Right lobe of liver (tissue), 6 donors: ENCODE results near the gene NCDN. TPM values are rescaled to one million over a fixed set of nuclear protein-coding genes. Genes with fewer than 3 reads are reported as not detected.

Source experiments
- ATAC-seq, 4 donors: fragments of 200-7000 bp; cut with Tn5 transposase; one replicate each; pipeline ENCODE4 v1.9.1; 2020; ENCODE audit warnings: mild to moderate bottlenecking in 4 of 4, moderate library complexity in 4 of 4
- DNase-seq, 3 donors: peaks; one replicate each; pipeline ENCODE4 v3.0.0-alpha.2; 2020
- H3K27ac ChIP-seq, 3 donors: fragments of 200-600 bp; one replicate each; pipeline ENCODE4 v1.8.0; 2022
- H3K27me3 ChIP-seq, 2 donors: fragments of 200-600 bp; one replicate each; pipeline ENCODE4 v1.8.0; 2022
- H3K36me3 ChIP-seq, 4 donors: fragments of 200-600 bp; sonication (generic) in 1 of 4; one replicate each; pipeline versions ENCODE4 v1.5.1 to v1.8.0; 2017 to 2022; ENCODE audit warnings: control low read depth in 1 of 4
- H3K4me1 ChIP-seq, 4 donors: fragments of 200-600 bp; sonication (generic) in 1 of 4; one replicate each; pipeline versions ENCODE4 v1.5.1 to v1.8.0; 2017 to 2022; ENCODE audit warnings: control low read depth in 1 of 4
- H3K4me3 ChIP-seq, 3 donors: fragments of 200-600 bp; one replicate each; pipeline ENCODE4 v1.8.0; 2022
- H3K9me3 ChIP-seq, 4 donors: fragments of 200-600 bp; sonication (generic) in 1 of 4; one replicate each; pipeline versions ENCODE4 v1.5.1 to v1.8.0; 2017 to 2022; ENCODE audit warnings: control low read depth in 1 of 4
- CTCF ChIP-seq, 4 donors: fragments of 200-600 bp in 3 of 4; fragments of 450-650 bp in 1 of 4; IDR thresholded peaks; one replicate each; pipeline versions ENCODE4 v1.5.1 to v1.8.0; 2016 to 2022; ENCODE audit warnings: antibody characterized with exemption in 4 of 4, mild to moderate bottlenecking in 2 of 4
- POLR2A ChIP-seq: fragments of 450-650 bp; IDR thresholded peaks from one replicate; pipeline ENCODE4 v1.6.1; 2017; ENCODE audit warnings: antibody characterized with exemption, mild to moderate bottlenecking
- WGBS: methylation state at CpG from one replicate; pipeline ENCODE4 v1.1.6; 2018; ENCODE audit warnings: low coverage, low lambda C conversion rate; ENCODE audit not compliant: insufficient coverage; ENCODE audit errors: missing lambda C conversion rate; 5-methylcytosine and 5-hydroxymethylcytosine counted together
- intact Hi-C, 2 donors: fragments of 100-400 bp; cut with DNase I; formaldehyde crosslinking; loops; one replicate each; pipeline versions ENCODE4 v1.11.2 to v1.14.1; 2022
- total RNA-seq, 6 experiments: library from RNA; depleted of rRNA in 2 of 6; stranded (reverse); fragments of >200 nt in 2 of 6; fragmentation: NEBNext Ultra II Directional in 3 of 6; extraction: Animal tissue kit (Norgen Biotek cat#: 25700) in 3 of 6; gene quantifications; one replicate each; pipeline versions ENCODE4 v1.1.0 to v1.2.4, GENCODE V29; 2016 to 2023
- donor health status: DM: no; HTN: yes; CAD: no.
- donor health status: DM: no; HTN: no; CAD: no.
- donor health status: DM: no; HTN: no; CAD: no.
- donor health status: DM: no; HTN: yes; CAD: no.
- donor health status: DM: no; HTN: yes; CAD: no.

NCDN gene
- total RNA-seq, 6 experiments from 2014 or later = 5.9 to 11.7 (median 7.3) TPM

- no peak overlapping the region for H3K27ac ChIP-seq
- no peak overlapping the region for H3K4me3 ChIP-seq
- TF ChIP-seq POLR2A (no peak), CTCF (IDR thresholded peaks at IDR 0.05) (no peak)
- H3K9me3 ChIP-seq = no peaks in the 10 kb centered on the region
- intact Hi-C loops = loop anchor here (5.0 to 10.0 kb wide), 4 partner anchors 108 to 356 kb away; no protein-coding TSS in a partner anchor
- H3K36me3 ChIP-seq = peaks cover 0 to 3% (median 0%) of the 10 kb centered on the region in 4 donors
- DNase-seq (peak; percentile 86 to 89 (median 89)), ATAC-seq (peak; percentile 35 to 46 (median 40))
- peaks cover 0 to 23% (median 8%) of the 10 kb centered on the region in 4 donors for H3K4me1 ChIP-seq
- H3K27me3 ChIP-seq = no peaks in the 10 kb centered on the region
- WGBS = 42% methylated on average over 22 of the region's 44 CpGs
Observed at GRCh38 chr1:35560256-35561225, 2.9 kb downstream of the NCDN start.

GRCh38 chr1:35561297-35561971 is 3.8 kb downstream of the NCDN start:
- no peaks in the 10 kb centered on the region for H3K27me3 ChIP-seq
- ATAC-seq (no peak), DNase-seq (peak in 1 of 3 donors; percentile 38)
- H3K9me3 ChIP-seq = no peaks in the 10 kb centered on the region
- H3K27ac ChIP-seq = no peak overlapping the region
- H3K4me3 ChIP-seq = no peak overlapping the region
- WGBS = 86% methylated on average over 5 of the region's 11 CpGs
- H3K4me1 ChIP-seq = peaks cover 0 to 14% (median 5%) of the 10 kb centered on the region in 4 donors
- intact Hi-C loops = loop anchor here (5.0 to 10.0 kb wide), 4 partner anchors 109 to 357 kb away; no protein-coding TSS in a partner anchor
- H3K36me3 ChIP-seq = peaks cover 0 to 3% (median 0%) of the 10 kb centered on the region in 4 donors
- TF ChIP-seq CTCF (IDR thresholded peaks at IDR 0.05) = no peak
- TF ChIP-seq POLR2A = no peak

- H3K27me3 ChIP-seq = no peaks in the 10 kb centered on the region
- no peak overlapping the region for H3K27ac ChIP-seq
- peaks cover 0 to 13% (median 5%) of the 10 kb centered on the region in 4 donors for H3K4me1 ChIP-seq
- H3K4me3 ChIP-seq = no peak overlapping the region
- ATAC-seq (no peak), DNase-seq (peak in 1 of 3 donors; percentile 42)
- WGBS = 72% methylated on average over 2 of the region's 15 CpGs
- intact Hi-C loops = loop anchor here (5.0 to 10.0 kb wide), 4 partner anchors 110 to 357 kb away; no protein-coding TSS in a partner anchor
- peaks cover 0 to 3% (median 0%) of the 10 kb centered on the region in 4 donors for H3K36me3 ChIP-seq
- H3K9me3 ChIP-seq = no peaks in the 10 kb centered on the region
- TF ChIP-seq CTCF (IDR thresholded peaks at IDR 0.05) (no peak), POLR2A (no peak)
Observed at GRCh38 chr1:35561972-35562680, 4.5 kb downstream of the NCDN start.

GRCh38 chr1:35563166-35563565 is 5.6 kb downstream of the NCDN start:
- intact Hi-C loops = loop anchor here (5.0 to 10.0 kb wide), 4 partner anchors 111 to 358 kb away; no protein-coding TSS in a partner anchor
- Histone ChIP-seq H3K9me3 (no peaks in the 10 kb centered on the region), H3K27ac (no peak overlapping the region), H3K36me3 (peaks cover 0 to 3% (median 0%) of the 10 kb centered on the region in 4 donors), H3K27me3 (no peaks in the 10 kb centered on the region), H3K4me3 (no peak overlapping the region), H3K4me1 (peaks cover 0 to 9% (median 5%) of the 10 kb centered on the region in 4 donors)
- WGBS = 59% methylated on average over 10 of the region's 12 CpGs
- DNase-seq = peak in 1 of 3 donors; percentile 42
- no peak for TF ChIP-seq POLR2A
- no peak for TF ChIP-seq CTCF (IDR thresholded peaks at IDR 0.05)
- no peak for ATAC-seq
